Posterior cingulate gyrus (tissue), 11 donors: ENCODE data around the gene SSNA1.

ENCODE experiments used
- DNase-seq, 10 donors: peaks; one replicate each; pipeline versions ENCODE4 v3.0.0 to v3.0.0-alpha.2; 2020 to 2021; ENCODE audit warnings: mixed read lengths in 3 of 10
- intact Hi-C: fragments of 100-400 bp; cut with DNase I; formaldehyde crosslinking; loops from one replicate; pipeline ENCODE4 v1.15.1; 2023

The SSNA1 gene

GRCh38 chr9:137188490-137189296, at the start of gene SSNA1, which contains the start of gene ANAPC2:
TSS of gene SSNA1 (plus strand) at chr9:137188676. CDS start at chr9:137188727, 51 bp downstream.
TSS of gene ANAPC2 (minus strand) at chr9:137188560. CDS start at chr9:137188532, 28 bp downstream.
- peak; percentile 85 to 98 (median 90) for DNase-seq
- intact Hi-C loops: loop anchor here (1.0 to 5.0 kb wide), 3 partner anchors 17 to 49 kb away; partner anchors contain the start of genes NDOR1, RNF208 and TMEM203

- peak in 9 of 10 donors; percentile 38 to 95 (median 74) for DNase-seq
- intact Hi-C loops: no loop called here
Measured at GRCh38 chr9:137138722-137139467, 49.6 kb upstream of the SSNA1 start, which contains the start of gene GRIN1. TSS of gene GRIN1 (plus strand) at chr9:137139154. CDS start at chr9:137139487, 333 bp downstream.

GRCh38 chr9:137139468-137140150, 48.9 kb upstream of the SSNA1 start:
- intact Hi-C loops: no loop called here
- peak in 1 of 10 donors; percentile 64 for DNase-seq

- intact Hi-C loops: no loop called here
- DNase-seq: peak in 8 of 10 donors; percentile 76 to 98 (median 86)
Measured at GRCh38 chr9:137140151-137141012, 48.1 kb upstream of the SSNA1 start.

GRCh38 chr9:137141050-137141810, 47.2 kb upstream of the SSNA1 start:
- intact Hi-C loops: no loop called here
- DNase-seq: peak in 1 of 10 donors; percentile 79

GRCh38 chr9:137141976-137142936, 46.2 kb upstream of the SSNA1 start:
- peak in 1 of 10 donors; percentile 58 for DNase-seq
- intact Hi-C loops: no loop called here

- DNase-seq: peak in 1 of 10 donors; percentile 36
- intact Hi-C loops: no loop called here
Measured at GRCh38 chr9:137143459-137143858, 45.0 kb upstream of the SSNA1 start.

GRCh38 chr9:137145731-137146526, 42.5 kb upstream of the SSNA1 start:
- intact Hi-C loops: no loop called here
- peak in 1 of 10 donors; percentile 76 for DNase-seq

- intact Hi-C loops: no loop called here
- peak in 1 of 10 donors; percentile 31 for DNase-seq
Measured at GRCh38 chr9:137146527-137146918, 42.0 kb upstream of the SSNA1 start.

- DNase-seq: peak in 4 of 10 donors; percentile 11 to 68 (median 63)
- intact Hi-C loops: no loop called here
Measured at GRCh38 chr9:137147091-137147792, 41.2 kb upstream of the SSNA1 start.

GRCh38 chr9:137147793-137148160, 40.7 kb upstream of the SSNA1 start:
- intact Hi-C loops: no loop called here

GRCh38 chr9:137148242-137148641, 40.2 kb upstream of the SSNA1 start:
- DNase-seq: peak in 1 of 10 donors; percentile 54
- intact Hi-C loops: no loop called here

More at GRCh38 chr9:137147793-137148160, 40.7 kb upstream of the SSNA1 start:
- no peak for DNase-seq

GRCh38 chr9:137148661-137149060, 39.8 kb upstream of the SSNA1 start:
- intact Hi-C loops: no loop called here
- no peak for DNase-seq

GRCh38 chr9:137149363-137149762, 39.1 kb upstream of the SSNA1 start:
- intact Hi-C loops: no loop called here
- no peak for DNase-seq

GRCh38 chr9:137149942-137150616, 38.4 kb upstream of the SSNA1 start:
- DNase-seq: no peak
- intact Hi-C loops: no loop called here
